ENCODE results near the gene ECPAS. TPM values are rescaled to one million over a fixed set of nuclear protein-coding genes. Genes with fewer than 3 reads are reported as not detected.

The ECPAS gene
- polyA plus RNA-seq, 4 donors: 24.0 to 61.7 (median 26.1) TPM

DNA sequence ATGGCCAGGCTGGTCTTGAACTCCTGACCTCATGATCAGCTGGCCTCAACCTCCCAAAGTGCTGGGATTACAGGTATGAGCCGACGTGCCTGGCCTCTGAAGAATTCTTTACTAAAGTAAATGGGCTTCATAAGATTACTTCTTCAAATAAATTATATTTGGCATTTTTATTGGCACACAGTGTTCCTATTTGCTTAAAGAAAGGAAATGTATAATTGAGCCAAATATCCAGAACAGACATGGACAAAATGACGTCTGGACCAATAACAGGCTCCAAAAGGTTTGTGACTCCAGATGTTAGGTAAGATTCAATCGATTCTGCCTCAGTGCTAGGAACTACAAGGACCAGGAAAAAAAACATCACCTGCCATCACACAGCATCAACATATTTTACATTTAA is 40.7 kb downstream of the ECPAS start:
- H3K36me3 ChIP-seq (ENCODE audit: control insufficient read depth in 3 of 3, insufficient read depth in 2 of 3, low read depth in 1 of 3, low read length in 3 of 3): peaks cover 5 to 17% (median 7%) of the 10 kb centered on the region in 3 donors
- no peak for FAIRE-seq

DNA sequence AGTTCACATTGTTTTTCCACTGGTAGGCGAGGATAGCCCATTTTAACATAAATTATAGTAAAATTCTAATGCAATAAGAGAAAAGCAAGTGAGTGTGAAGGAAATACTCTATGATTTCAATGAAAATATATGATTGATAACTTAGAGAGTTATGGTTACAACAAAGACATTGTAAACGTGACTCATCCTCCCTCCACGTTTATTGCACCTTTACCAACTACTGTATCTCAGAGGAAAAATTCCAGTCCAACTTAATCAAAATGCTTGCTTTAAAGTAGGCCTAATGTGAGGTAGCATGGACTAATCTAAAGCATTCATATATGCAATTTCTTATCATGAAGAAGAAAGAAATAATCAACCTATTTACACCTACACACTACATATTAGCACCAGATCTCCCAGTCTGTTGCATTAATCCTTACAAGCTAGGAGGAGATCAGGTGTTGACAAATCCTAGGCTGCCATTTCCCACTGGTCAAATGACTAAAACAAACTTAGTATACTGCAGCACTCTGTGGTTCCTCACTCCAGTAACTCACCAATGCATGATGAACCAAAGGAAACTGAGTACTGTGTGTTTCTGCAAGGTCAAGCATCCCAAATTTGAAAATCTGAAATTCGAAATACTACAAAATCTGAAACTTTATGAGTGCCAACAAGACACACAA is 41.7 kb downstream of the ECPAS start:
- H3K36me3 ChIP-seq (ENCODE audit: control insufficient read depth in 3 of 3, insufficient read depth in 2 of 3, low read depth in 1 of 3, low read length in 3 of 3): peaks cover 5 to 20% (median 7%) of the 10 kb centered on the region in 3 donors
- H3K27ac ChIP-seq (ENCODE audit: low read depth in 1 of 3, low read length in 2 of 3): no peak overlapping the region
- 57 to 79% (median 71%) methylated on average over 4 of the region's 4 CpGs for WGBS, 3 donors
- no peak overlapping the region for H3K4me3 ChIP-seq (ENCODE audit: low read depth in 1 of 3, low read length in 3 of 3)
- H3K27me3 ChIP-seq (ENCODE audit: control insufficient read depth in 3 of 3, insufficient read depth in 3 of 3, low read length in 3 of 3): no peaks in the 10 kb centered on the region
- H3K9me3 ChIP-seq (ENCODE audit: control insufficient read depth in 2 of 2, insufficient read depth in 1 of 2, low read depth in 1 of 2, low read length in 1 of 2): no peaks in the 10 kb centered on the region
- DNase-seq (peak; percentile 24 to 59), FAIRE-seq (no peak)
- no peaks in the 10 kb centered on the region for H3K4me1 ChIP-seq (ENCODE audit: control insufficient read depth in 3 of 3, insufficient read depth in 2 of 3, low read depth in 1 of 3, low read length in 2 of 3)

More for the DNA sequence above, 40.7 kb downstream of the ECPAS start:
- Histone ChIP-seq H3K4me3 (ENCODE audit: low read depth in 1 of 3, low read length in 3 of 3) (no peak overlapping the region), H3K9me3 (ENCODE audit: control insufficient read depth in 2 of 2, insufficient read depth in 1 of 2, low read depth in 1 of 2, low read length in 1 of 2) (no peaks in the 10 kb centered on the region), H3K4me1 (ENCODE audit: control insufficient read depth in 3 of 3, insufficient read depth in 2 of 3, low read depth in 1 of 3, low read length in 2 of 3) (no peaks in the 10 kb centered on the region), H3K27me3 (ENCODE audit: control insufficient read depth in 3 of 3, insufficient read depth in 3 of 3, low read length in 3 of 3) (no peaks in the 10 kb centered on the region), H3K27ac (ENCODE audit: low read depth in 1 of 3, low read length in 2 of 3) (no peak overlapping the region)
- 90 to 94% (median 92%) methylated on average over 4 of the region's 4 CpGs for WGBS, 3 donors
- DNase-seq: no peak

DNA sequence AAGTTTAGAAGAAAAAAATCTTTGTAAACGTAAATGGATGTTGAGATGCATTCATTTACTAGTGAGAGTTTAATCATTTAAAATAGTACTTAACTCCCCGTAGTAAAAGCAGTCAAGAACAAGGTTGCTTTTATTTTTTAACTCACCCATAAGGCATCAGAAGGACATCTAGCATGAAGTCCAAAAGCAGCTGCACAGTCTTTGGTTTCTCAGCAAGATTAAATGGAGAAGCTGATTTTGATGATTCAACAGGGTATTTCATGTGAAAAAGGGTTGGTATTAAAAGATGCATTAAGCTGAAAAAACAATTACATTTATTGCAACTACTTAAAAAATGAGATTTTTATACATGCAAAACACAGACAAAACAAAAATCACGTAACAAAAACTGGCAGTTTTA is 44.0 kb downstream of the ECPAS start:
- H3K4me1 ChIP-seq (ENCODE audit: control insufficient read depth in 3 of 3, insufficient read depth in 2 of 3, low read depth in 1 of 3, low read length in 2 of 3): no peaks in the 10 kb centered on the region
- H3K36me3 ChIP-seq (ENCODE audit: control insufficient read depth in 3 of 3, insufficient read depth in 2 of 3, low read depth in 1 of 3, low read length in 3 of 3): peaks cover 9 to 23% (median 11%) of the 10 kb centered on the region in 3 donors
- no peak for DNase-seq
- no peak overlapping the region for H3K27ac ChIP-seq (ENCODE audit: low read depth in 1 of 3, low read length in 2 of 3)
- WGBS, 3 donors: 88 to 97% (median 93%) methylated on average over 3 of the region's 3 CpGs
- no peaks in the 10 kb centered on the region for H3K9me3 ChIP-seq (ENCODE audit: control insufficient read depth in 2 of 2, insufficient read depth in 1 of 2, low read depth in 1 of 2, low read length in 1 of 2)
- FAIRE-seq: no peak
- no peak overlapping the region for H3K4me3 ChIP-seq (ENCODE audit: low read depth in 1 of 3, low read length in 3 of 3)
- no peaks in the 10 kb centered on the region for H3K27me3 ChIP-seq (ENCODE audit: control insufficient read depth in 3 of 3, insufficient read depth in 3 of 3, low read length in 3 of 3)

DNA sequence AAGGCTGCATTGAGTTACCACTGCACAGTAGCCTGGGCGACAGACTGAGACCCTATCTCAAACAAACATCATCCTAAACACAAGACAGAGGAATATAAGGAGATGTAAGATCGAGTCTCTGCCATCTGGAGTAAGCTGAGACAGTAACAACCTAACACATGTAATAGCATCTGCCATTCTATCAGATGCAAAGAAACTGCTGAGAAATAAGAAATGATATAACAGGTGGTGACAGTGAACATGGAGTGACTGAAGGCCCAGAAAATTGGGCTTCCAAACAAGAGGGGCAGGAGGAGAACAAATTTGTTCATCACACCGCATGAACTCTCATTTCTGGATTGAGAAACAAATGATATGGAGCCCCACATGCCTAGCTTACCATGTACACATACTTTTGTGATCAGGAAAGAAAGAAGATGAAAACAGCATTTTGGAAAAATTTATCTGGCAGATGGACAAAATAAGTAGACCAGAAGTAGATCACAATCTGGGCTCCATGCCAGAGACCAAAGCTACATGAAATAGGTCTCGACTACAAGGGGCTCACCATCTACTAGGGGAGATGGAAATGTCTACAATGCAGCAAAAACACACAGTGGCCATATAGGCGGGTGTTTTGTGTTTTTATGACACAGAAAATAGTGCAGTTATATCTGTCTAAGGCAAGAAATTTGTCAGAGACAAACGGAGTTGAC is 45.5 kb downstream of the ECPAS start:
- Histone ChIP-seq H3K27me3 (ENCODE audit: control insufficient read depth in 3 of 3, insufficient read depth in 3 of 3, low read length in 3 of 3) (no peaks in the 10 kb centered on the region), H3K9me3 (ENCODE audit: control insufficient read depth in 2 of 2, insufficient read depth in 1 of 2, low read depth in 1 of 2, low read length in 1 of 2) (no peaks in the 10 kb centered on the region), H3K4me1 (ENCODE audit: control insufficient read depth in 3 of 3, insufficient read depth in 2 of 3, low read depth in 1 of 3, low read length in 2 of 3) (no peaks in the 10 kb centered on the region), H3K36me3 (ENCODE audit: control insufficient read depth in 3 of 3, insufficient read depth in 2 of 3, low read depth in 1 of 3, low read length in 3 of 3) (peaks cover 11 to 24% (median 11%) of the 10 kb centered on the region in 3 donors), H3K27ac (ENCODE audit: low read depth in 1 of 3, low read length in 2 of 3) (no peak overlapping the region), H3K4me3 (ENCODE audit: low read depth in 1 of 3, low read length in 3 of 3) (no peak overlapping the region)
- DNase-seq (no peak), FAIRE-seq (no peak)
- 90% methylated on average over 6 of the region's 6 CpGs for WGBS, 3 donors

DNA sequence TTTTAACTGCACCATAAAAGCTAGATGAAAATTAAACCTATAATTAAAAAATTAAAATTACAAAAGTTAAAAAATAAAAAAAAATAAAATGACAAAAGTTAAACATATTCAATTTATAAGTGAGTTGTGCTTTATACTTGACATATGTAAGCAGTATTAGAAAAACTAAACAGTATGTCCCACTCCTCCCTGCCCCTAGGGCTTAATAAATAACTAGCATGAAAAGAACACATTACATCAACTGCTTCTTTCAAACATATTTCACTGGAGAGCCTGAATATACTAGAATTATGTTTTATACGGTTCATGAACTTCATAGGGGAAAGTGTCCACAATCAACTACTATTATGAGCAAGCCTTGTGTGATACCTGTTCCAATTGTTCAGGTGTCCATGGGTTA is 47.6 kb downstream of the ECPAS start:
- Histone ChIP-seq H3K4me1 (ENCODE audit: control insufficient read depth in 3 of 3, insufficient read depth in 2 of 3, low read depth in 1 of 3, low read length in 2 of 3) (no peaks in the 10 kb centered on the region), H3K27ac (ENCODE audit: low read depth in 1 of 3, low read length in 2 of 3) (no peak overlapping the region), H3K27me3 (ENCODE audit: control insufficient read depth in 3 of 3, insufficient read depth in 3 of 3, low read length in 3 of 3) (no peaks in the 10 kb centered on the region), H3K9me3 (ENCODE audit: control insufficient read depth in 2 of 2, insufficient read depth in 1 of 2, low read depth in 1 of 2, low read length in 1 of 2) (no peaks in the 10 kb centered on the region), H3K36me3 (ENCODE audit: control insufficient read depth in 3 of 3, insufficient read depth in 2 of 3, low read depth in 1 of 3, low read length in 3 of 3) (peaks cover 14 to 24% (median 15%) of the 10 kb centered on the region in 3 donors), H3K4me3 (ENCODE audit: low read depth in 1 of 3, low read length in 3 of 3) (no peak overlapping the region)
- FAIRE-seq (no peak), DNase-seq (no peak)
- 80 to 93% (median 86%) methylated on average over 1 of the region's 1 CpG for WGBS, 3 donors

DNA sequence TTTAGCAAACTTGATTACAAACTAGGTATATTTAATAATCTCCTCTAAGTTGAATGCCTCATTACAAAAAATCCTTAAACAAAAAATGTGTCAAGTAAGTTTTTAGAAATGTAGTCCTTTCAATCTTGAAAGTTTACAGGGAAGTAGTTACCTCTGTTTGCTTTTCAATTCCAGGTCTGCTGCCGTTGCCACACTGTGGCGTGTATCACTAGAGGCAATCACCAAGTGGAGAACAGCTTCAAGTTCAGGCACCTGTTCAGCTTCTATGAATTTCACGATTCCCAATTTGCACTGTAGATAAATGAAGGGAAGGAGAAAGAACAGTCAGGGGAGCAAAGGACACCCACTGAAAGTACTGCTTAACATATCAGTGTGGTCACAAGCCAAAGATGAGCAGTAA is 51.1 kb downstream of the ECPAS start:
- Histone ChIP-seq H3K9me3 (ENCODE audit: control insufficient read depth in 2 of 2, insufficient read depth in 1 of 2, low read depth in 1 of 2, low read length in 1 of 2) (no peaks in the 10 kb centered on the region), H3K36me3 (ENCODE audit: control insufficient read depth in 3 of 3, insufficient read depth in 2 of 3, low read depth in 1 of 3, low read length in 3 of 3) (peaks cover 13 to 16% (median 15%) of the 10 kb centered on the region in 3 donors), H3K27me3 (ENCODE audit: control insufficient read depth in 3 of 3, insufficient read depth in 3 of 3, low read length in 3 of 3) (no peaks in the 10 kb centered on the region), H3K4me3 (ENCODE audit: low read depth in 1 of 3, low read length in 3 of 3) (no peak overlapping the region), H3K4me1 (ENCODE audit: control insufficient read depth in 3 of 3, insufficient read depth in 2 of 3, low read depth in 1 of 3, low read length in 2 of 3) (no peaks in the 10 kb centered on the region), H3K27ac (ENCODE audit: low read depth in 1 of 3, low read length in 2 of 3) (no peak overlapping the region)
- 78 to 90% (median 80%) methylated on average over 3 of the region's 3 CpGs for WGBS, 3 donors
- no peak for FAIRE-seq
- DNase-seq: no peak

DNA sequence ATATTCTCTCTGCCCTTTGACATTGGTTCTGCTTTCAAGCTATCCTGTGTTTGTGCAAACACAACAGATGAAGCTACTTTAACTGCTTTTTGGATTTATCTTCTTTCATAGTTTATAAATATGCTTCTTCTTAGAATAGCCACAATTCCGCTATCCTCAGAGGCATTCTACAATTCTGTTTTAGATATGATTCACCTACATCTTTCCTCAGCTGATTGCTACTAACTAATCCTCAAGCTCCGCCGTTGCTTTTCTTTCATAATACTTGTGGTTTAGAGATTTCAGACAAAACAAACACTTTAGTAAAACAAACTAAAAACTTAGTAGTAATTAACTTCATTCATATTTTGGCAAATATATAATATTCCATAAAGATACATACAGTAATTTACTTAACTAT is 52.5 kb downstream of the ECPAS start:
- WGBS, 3 donors: 88 to 98% (median 91%) methylated on average over 3 of the region's 3 CpGs
- H3K9me3 ChIP-seq (ENCODE audit: control insufficient read depth in 2 of 2, insufficient read depth in 1 of 2, low read depth in 1 of 2, low read length in 1 of 2): no peaks in the 10 kb centered on the region
- no peak overlapping the region for H3K27ac ChIP-seq (ENCODE audit: low read depth in 1 of 3, low read length in 2 of 3)
- no peak overlapping the region for H3K4me3 ChIP-seq (ENCODE audit: low read depth in 1 of 3, low read length in 3 of 3)
- FAIRE-seq (no peak), DNase-seq (no peak)
- H3K27me3 ChIP-seq (ENCODE audit: control insufficient read depth in 3 of 3, insufficient read depth in 3 of 3, low read length in 3 of 3): no peaks in the 10 kb centered on the region
- no peaks in the 10 kb centered on the region for H3K4me1 ChIP-seq (ENCODE audit: control insufficient read depth in 3 of 3, insufficient read depth in 2 of 3, low read depth in 1 of 3, low read length in 2 of 3)
- peaks cover 13 to 16% (median 13%) of the 10 kb centered on the region in 3 donors for H3K36me3 ChIP-seq (ENCODE audit: control insufficient read depth in 3 of 3, insufficient read depth in 2 of 3, low read depth in 1 of 3, low read length in 3 of 3)

DNA sequence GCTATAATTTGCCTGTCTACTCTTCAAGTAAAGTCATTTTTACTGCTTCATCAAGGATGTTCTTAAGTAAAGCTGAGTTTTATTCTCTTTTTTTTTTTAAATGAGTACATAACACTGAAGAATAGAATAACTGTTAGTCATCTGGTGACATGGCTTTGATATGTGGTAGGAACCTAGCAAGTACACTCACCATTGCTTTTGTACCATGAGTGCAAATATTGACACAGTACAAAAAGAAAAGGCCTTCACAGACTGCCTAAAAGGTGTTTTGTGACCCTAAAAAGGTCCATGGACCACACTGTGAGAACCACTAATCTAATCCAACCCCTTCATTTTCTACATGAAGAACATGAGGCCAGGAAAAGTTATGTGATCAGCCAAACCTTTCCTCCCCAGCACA is 55.0 kb downstream of the ECPAS start:
- H3K27me3 ChIP-seq (ENCODE audit: control insufficient read depth in 3 of 3, insufficient read depth in 3 of 3, low read length in 3 of 3): no peaks in the 10 kb centered on the region
- FAIRE-seq: no peak
- DNase-seq: no peak
- peaks cover 7 to 19% (median 13%) of the 10 kb centered on the region in 3 donors for H3K36me3 ChIP-seq (ENCODE audit: control insufficient read depth in 3 of 3, insufficient read depth in 2 of 3, low read depth in 1 of 3, low read length in 3 of 3)
- H3K4me3 ChIP-seq (ENCODE audit: low read depth in 1 of 3, low read length in 3 of 3): no peak overlapping the region
- no peaks in the 10 kb centered on the region for H3K4me1 ChIP-seq (ENCODE audit: control insufficient read depth in 3 of 3, insufficient read depth in 2 of 3, low read depth in 1 of 3, low read length in 2 of 3)
- no peaks in the 10 kb centered on the region for H3K9me3 ChIP-seq (ENCODE audit: control insufficient read depth in 2 of 2, insufficient read depth in 1 of 2, low read depth in 1 of 2, low read length in 1 of 2)
- H3K27ac ChIP-seq (ENCODE audit: low read depth in 1 of 3, low read length in 2 of 3): no peak overlapping the region

Data from small intestine (tissue), 7 donors.